C4-2B (cell line): Measurements from ENCODE around the gene COL19A1.

Source experiments
- CTCF ChIP-seq: fragments of 450-650 bp; conservative IDR thresholded peaks from 2 replicates; pipeline ENCODE4 v1.5.1; 2017; ENCODE audit warnings: mild to moderate bottlenecking
- ZFX ChIP-seq: fragments of 450-650 bp; IDR thresholded peaks from 2 replicates; pipeline ENCODE4 v1.6.1; 2017

GRCh38 chr6:69880601-69881000, 14.2 kb downstream of the COL19A1 start:
- TF ChIP-seq CTCF (no peak), ZFX (no peak)
